H1 (cell line): ENCODE data around the gene FOXD4L3. TPM values are rescaled to one million over a fixed set of nuclear protein-coding genes. Genes with fewer than 3 reads are reported as not detected.
"Not testable (repeated sequence)": the region's sequence is repeated elsewhere in the genome, so short reads cannot be mapped to it uniquely, and the experiment has no call there.

Source experiments
- CTCF ChIA-PET: fragments of 300-600 bp; sonication (Branson Sonifier 250); formaldehyde crosslinking; loops from one replicate; lab custom pipeline; 2021; ENCODE audit not compliant: partially characterized antibody; lab: Charles Lee
- POLR2A ChIA-PET: fragments of 300-600 bp; sonication (Branson Sonifier 250); formaldehyde crosslinking; loops from one replicate; lab custom pipeline; 2021; ENCODE audit warnings: inconsistent platforms; ENCODE audit not compliant: partially characterized antibody; lab: Charles Lee
- DNase-seq, 2 experiments: peaks; one replicate each; pipeline versions ENCODE4 v3.0.0 to v3.0.0-alpha.2; 2010 to 2022; ENCODE audit warnings: low spot score in 2 of 2, low read depth in 1 of 2, mixed read lengths in 1 of 2
- FAIRE-seq: peaks from 2 replicates; lab custom pipeline; 2011; peaks lifted over from hg19 to GRCh38; lab: Jason Lieb, UNC
- H2AFZ ChIP-seq: 2 replicates; pipeline ENCODE4 v1.8.1; 2012; ENCODE audit warnings: low read length, inconsistent platforms
- H2AK5ac ChIP-seq: 2 replicates; pipeline ENCODE4 v1.6.1; 2013; ENCODE audit warnings: low read depth, low read length
- H2BK120ac ChIP-seq: replicated peaks from 2 replicates; pipeline ENCODE3; 2013; ENCODE audit warnings: low read depth, low read length, inconsistent platforms
- H2BK12ac ChIP-seq: 2 replicates; pipeline ENCODE4 v1.6.1; 2013; ENCODE audit warnings: low read depth, low read length
- H2BK15ac ChIP-seq: 2 replicates; pipeline ENCODE4 v1.6.1; 2013; ENCODE audit warnings: low read length
- H2BK20ac ChIP-seq: 2 replicates; pipeline ENCODE4 v1.6.1; 2013; ENCODE audit warnings: low read length
- H2BK5ac ChIP-seq: 2 replicates; pipeline ENCODE4 v1.6.1; 2013; ENCODE audit warnings: low read depth, low read length
- H3K14ac ChIP-seq: 2 replicates; pipeline ENCODE4 v1.6.1; 2013; ENCODE audit warnings: inconsistent platforms; ENCODE audit not compliant: insufficient read length
- H3K18ac ChIP-seq: 2 replicates; pipeline ENCODE4 v1.6.1; 2013; ENCODE audit warnings: low read length; ENCODE audit errors: extremely low read depth
- H3K23ac ChIP-seq: 2 replicates; pipeline ENCODE4 v1.6.1; 2013; ENCODE audit warnings: inconsistent platforms; ENCODE audit not compliant: insufficient read length
- H3K23me2 ChIP-seq: 2 replicates; pipeline ENCODE4 v1.6.1; 2013; ENCODE audit warnings: low read depth, low read length
- H3K27ac ChIP-seq: 2 replicates; pipeline ENCODE4 v1.6.1; 2011; ENCODE audit warnings: low read depth, low read length, inconsistent platforms
- H3K27me3 ChIP-seq, 4 experiments: replicated peaks in 1 of 4; 1 replicate in 1 of 4; 2 replicates in 3 of 4; pipeline versions ENCODE4 v1.6.1 to v1.8.1; 2011 to 2013; ENCODE audit warnings: low read length in 3 of 4, mild to moderate bottlenecking in 3 of 4, inconsistent platforms in 2 of 4, mixed read lengths in 2 of 4, moderate library complexity in 1 of 4; ENCODE audit not compliant: control insufficient read depth in 3 of 4, insufficient read depth in 3 of 4; ENCODE audit errors: extremely low read depth in 1 of 4
- H3K36me3 ChIP-seq, 4 experiments: 2 replicates each; pipeline versions ENCODE4 v1.6.1 to v1.8.1; 2011 to 2013; ENCODE audit warnings: mild to moderate bottlenecking in 4 of 4, low read length in 3 of 4, moderate library complexity in 2 of 4, control low read depth in 1 of 4, inconsistent platforms in 1 of 4; ENCODE audit not compliant: insufficient read depth in 4 of 4, control insufficient read depth in 2 of 4
- H3K4ac ChIP-seq: replicated peaks from 2 replicates; pipeline ENCODE3; 2013; ENCODE audit warnings: low read length, low read depth, mixed read lengths, inconsistent platforms; ENCODE audit not compliant: insufficient read length
- H3K4me1 ChIP-seq, 4 experiments: replicated peaks in 1 of 4; 1 replicate in 1 of 4; 2 replicates in 3 of 4; pipeline versions ENCODE4 v1.6.1 to v1.8.1; 2011 to 2013; ENCODE audit warnings: low read length in 3 of 4, inconsistent platforms in 2 of 4, mixed read lengths in 1 of 4; ENCODE audit not compliant: insufficient read depth in 4 of 4, control insufficient read depth in 3 of 4
- H3K4me2 ChIP-seq, 2 experiments: 2 replicates each; pipeline versions ENCODE4 v1.6.1 to v1.8.1; 2011 to 2013; ENCODE audit warnings: low read depth in 2 of 2, low read length in 2 of 2, control low read depth in 1 of 2, inconsistent platforms in 1 of 2, mild to moderate bottlenecking in 1 of 2; ENCODE audit not compliant: insufficient read depth in 1 of 2
- H3K4me3 ChIP-seq, 4 experiments: fragments of 200-600, 300-600 bp in 1 of 4; sonication (generic), shearing (Covaris generic), sonication (Bioruptor Twin) in 1 of 4; 2 replicates each; pipeline versions ENCODE4 v1.5.1 to v1.8.1; 2011 to 2016; ENCODE audit warnings: low read length in 4 of 4, low read depth in 3 of 4, control low read depth in 2 of 4, inconsistent platforms in 2 of 4, mild to moderate bottlenecking in 2 of 4, mixed read lengths in 1 of 4, moderate library complexity in 1 of 4; ENCODE audit not compliant: insufficient read depth in 2 of 4; ENCODE audit errors: extremely low read depth in 1 of 4
- H3K56ac ChIP-seq: replicated peaks from 2 replicates; pipeline ENCODE3; 2013; ENCODE audit warnings: low read depth, mild to moderate bottlenecking, mixed read lengths, low read length, inconsistent platforms; ENCODE audit not compliant: insufficient read length
- H3K79me1 ChIP-seq: 2 replicates; pipeline ENCODE4 v1.6.1; 2013; ENCODE audit warnings: low read depth, low read length, control low read depth
- H3K79me2 ChIP-seq, 2 experiments: 2 replicates each; pipeline versions ENCODE4 v1.6.1 to v1.8.1; 2012 to 2013; ENCODE audit warnings: low read length in 2 of 2, mild to moderate bottlenecking in 2 of 2, inconsistent platforms in 1 of 2; ENCODE audit not compliant: insufficient read depth in 2 of 2, control insufficient read depth in 1 of 2
- H3K9ac ChIP-seq, 4 experiments: replicated peaks in 1 of 4; 1 replicate in 1 of 4; 2 replicates in 3 of 4; pipeline versions ENCODE4 v1.6.1 to v1.8.1; 2011 to 2013; ENCODE audit warnings: low read depth in 3 of 4, low read length in 3 of 4, control low read depth in 2 of 4, mild to moderate bottlenecking in 2 of 4, moderate library complexity in 2 of 4, inconsistent platforms in 1 of 4; ENCODE audit errors: extremely low read depth in 1 of 4
- H3K9me3 ChIP-seq, 2 experiments: 2 replicates each; pipeline versions ENCODE4 v1.6.1 to v1.8.1; 2012 to 2013; ENCODE audit warnings: mild to moderate bottlenecking in 2 of 2, moderate library complexity in 2 of 2, control low read depth in 1 of 2, inconsistent platforms in 1 of 2, low read depth in 1 of 2, low read length in 1 of 2, mixed read lengths in 1 of 2; ENCODE audit not compliant: insufficient read depth in 2 of 2
- H4K20me1 ChIP-seq, 2 experiments: replicated peaks in 1 of 2; 2 replicates each; pipeline versions ENCODE3 to v1.8.1; 2011 to 2013; ENCODE audit warnings: inconsistent platforms in 2 of 2, low read length in 2 of 2, mild to moderate bottlenecking in 1 of 2; ENCODE audit not compliant: insufficient read depth in 2 of 2, control insufficient read depth in 1 of 2
- H4K5ac ChIP-seq: 2 replicates; pipeline ENCODE4 v1.6.1; 2013; ENCODE audit warnings: low read length, low read depth, mixed read lengths, inconsistent platforms; ENCODE audit not compliant: insufficient read length
- H4K8ac ChIP-seq: 2 replicates; pipeline ENCODE4 v1.8.0; 2013; ENCODE audit warnings: mild to moderate bottlenecking, moderate library complexity, low read length, inconsistent platforms; ENCODE audit not compliant: insufficient read depth; ENCODE audit errors: extremely low read depth
- H4K91ac ChIP-seq: replicated peaks from 2 replicates; pipeline ENCODE3; 2013; ENCODE audit warnings: low read length, mixed read lengths, inconsistent platforms; ENCODE audit not compliant: insufficient read length
- WGBS, 2 experiments: shearing (Covaris generic) in 1 of 2; methylation state at CpG; one replicate each; pipeline versions ENCODE4 v1.1.6 to v1.1.7; 2013 to 2015; ENCODE audit warnings: low lambda C conversion rate in 2 of 2, mixed read lengths in 2 of 2, inconsistent platforms in 1 of 2, low coverage in 1 of 2, missing lambda C conversion rate in 1 of 2; ENCODE audit not compliant: insufficient replicate concordance in 2 of 2, insufficient coverage in 1 of 2, insufficient read length in 1 of 2; ENCODE audit errors: extremely low coverage in 1 of 2, missing lambda C conversion rate in 1 of 2; 5-methylcytosine and 5-hydroxymethylcytosine counted together
- polyA plus RNA-seq, 7 experiments: library from polyadenylated mRNA; depleted of rRNA in 3 of 7; stranded (reverse) in 5 of 7; unstranded in 2 of 7; fragments of >200 nt in 5 of 7; fragments of 200-250 nt in 2 of 7; gene quantifications; 1 replicate in 5 of 7; 2 replicates in 1 of 7; 4 replicates in 1 of 7; pipeline versions ENCODE4 v1.2.1 to v1.2.3, GENCODE V29; 2011 to 2013; ENCODE audit warnings: missing spikeins in 2 of 7, mixed read lengths in 2 of 7
- total RNA-seq: library from RNA; stranded (reverse); fragmentation: NEBNext Ultra II Directional; extraction: Animal tissue kit (Norgen Biotek cat#: 25700); gene quantifications from 2 replicates; pipeline ENCODE4 v1.2.1, GENCODE V29; 2021

FOXD4L3 gene
- total and polyA plus RNA-seq, 2 of the 8 experiments (the other 6 are each of a cell fraction or from before 2014, with no cell fraction given), result not detected

GRCh38 chr9:68323749-68324148 is 21.1 kb downstream of the FOXD4L3 start:
- H3K14ac ChIP-seq, H3K79me1 ChIP-seq, H3K36me3 ChIP-seq, H2AK5ac ChIP-seq, H2BK20ac ChIP-seq, H4K91ac ChIP-seq, H3K9ac ChIP-seq, H2AFZ ChIP-seq, H3K23me2 ChIP-seq, H3K23ac ChIP-seq, H3K56ac ChIP-seq, H4K5ac ChIP-seq, DNase-seq, H3K4ac ChIP-seq, H4K8ac ChIP-seq, H3K18ac ChIP-seq, POLR2A ChIA-PET, CTCF ChIA-PET, H2BK120ac ChIP-seq, H3K79me2 ChIP-seq, H3K4me2 ChIP-seq, H3K4me3 ChIP-seq, H3K27ac ChIP-seq, H2BK15ac ChIP-seq, FAIRE-seq, H4K20me1 ChIP-seq, H3K4me1 ChIP-seq, H2BK12ac ChIP-seq, H3K9me3 ChIP-seq, H3K27me3 ChIP-seq, H2BK5ac ChIP-seq: not testable (repeated sequence)
- no CpG with 5 or more reads among the region's 24 CpGs for WGBS, 2 experiments

GRCh38 chr9:68324518-68324917 is 21.9 kb downstream of the FOXD4L3 start:
- H3K23ac ChIP-seq, H4K8ac ChIP-seq, H2AK5ac ChIP-seq, H2BK120ac ChIP-seq, H3K4me1 ChIP-seq, H3K79me1 ChIP-seq, H3K23me2 ChIP-seq, H3K14ac ChIP-seq, FAIRE-seq, H3K27me3 ChIP-seq, H2BK20ac ChIP-seq, H3K4me3 ChIP-seq, H2BK12ac ChIP-seq, CTCF ChIA-PET, H2BK5ac ChIP-seq, H3K36me3 ChIP-seq, H3K9ac ChIP-seq, H2AFZ ChIP-seq, POLR2A ChIA-PET, H4K20me1 ChIP-seq, H3K79me2 ChIP-seq, H3K56ac ChIP-seq, DNase-seq, H4K5ac ChIP-seq, H3K4me2 ChIP-seq, H3K27ac ChIP-seq, H3K18ac ChIP-seq, H3K9me3 ChIP-seq, H4K91ac ChIP-seq, H2BK15ac ChIP-seq, H3K4ac ChIP-seq: not testable (repeated sequence)
- WGBS, 2 experiments, result no CpG with 5 or more reads among the region's 20 CpGs
